Mesenchymal stem cell (in vitro differentiated cells and primary cell): ENCODE results near the gene E2F7.

Experiments used
- DNase-seq: peaks from one replicate; pipeline ENCODE4 v3.0.0-alpha.2; 2013
- H2AFZ ChIP-seq: one replicate; pipeline ENCODE4 v1.6.1; 2013; ENCODE audit warnings: low read depth, mild to moderate bottlenecking, control low read depth, inconsistent platforms, low read length, moderate library complexity
- H2AK5ac ChIP-seq: 2 replicates; pipeline ENCODE4 v1.6.1; 2013; ENCODE audit warnings: low read length, moderate library complexity, mild to moderate bottlenecking, inconsistent platforms; ENCODE audit not compliant: severe bottlenecking
- H2BK120ac ChIP-seq: one replicate; pipeline ENCODE4 v1.6.1; 2013; ENCODE audit warnings: low read depth, mild to moderate bottlenecking, inconsistent platforms, low read length, moderate library complexity
- H2BK12ac ChIP-seq, 2 experiments: one replicate each; pipeline ENCODE4 v1.6.1; 2013; ENCODE audit warnings: inconsistent platforms in 2 of 2, low read length in 2 of 2, mild to moderate bottlenecking in 2 of 2, moderate library complexity in 2 of 2, control low read depth in 1 of 2
- H2BK15ac ChIP-seq: one replicate; pipeline ENCODE4 v1.6.1; 2013; ENCODE audit warnings: mild to moderate bottlenecking, low read depth, inconsistent platforms; ENCODE audit not compliant: poor library complexity, severe bottlenecking
- H2BK5ac ChIP-seq: 2 replicates; pipeline ENCODE4 v1.6.1; 2013; ENCODE audit warnings: low read depth, mild to moderate bottlenecking, low read length, control low read depth, inconsistent platforms; ENCODE audit not compliant: poor library complexity, severe bottlenecking
- H3K14ac ChIP-seq, 2 experiments: one replicate each; pipeline ENCODE4 v1.6.1; 2013; ENCODE audit warnings: inconsistent platforms in 2 of 2, low read length in 2 of 2, control low read depth in 1 of 2, mild to moderate bottlenecking in 1 of 2, moderate library complexity in 1 of 2
- H3K18ac ChIP-seq, 2 experiments: one replicate each; pipeline ENCODE4 v1.6.1; 2013; ENCODE audit warnings: inconsistent platforms in 2 of 2, low read length in 2 of 2, control low read depth in 1 of 2, low read depth in 1 of 2, mild to moderate bottlenecking in 1 of 2
- H3K23ac ChIP-seq, 2 experiments: one replicate each; pipeline ENCODE4 v1.6.1; 2013; ENCODE audit warnings: inconsistent platforms in 2 of 2, low read length in 2 of 2, mild to moderate bottlenecking in 2 of 2, moderate library complexity in 2 of 2, control low read depth in 1 of 2
- H3K27ac ChIP-seq: 2 replicates; pipeline ENCODE4 v1.5.1; 2013; ENCODE audit warnings: mild to moderate bottlenecking, moderate library complexity, low read length, control low read depth, inconsistent platforms; ENCODE audit not compliant: poor library complexity, severe bottlenecking
- H3K27me3 ChIP-seq, 2 experiments: 2 replicates each; pipeline versions ENCODE4 v1.6.1 to v1.7.0; 2013; ENCODE audit warnings: low read length in 2 of 2, mild to moderate bottlenecking in 2 of 2, moderate library complexity in 2 of 2, control low read depth in 1 of 2, inconsistent platforms in 1 of 2; ENCODE audit not compliant: control insufficient read depth in 1 of 2, insufficient read depth in 1 of 2
- H3K36me3 ChIP-seq, 2 experiments: 2 replicates each; pipeline versions ENCODE4 v1.6.1 to v1.7.0; 2013; ENCODE audit warnings: low read length in 2 of 2, control low read depth in 1 of 2, inconsistent platforms in 1 of 2, low read depth in 1 of 2, mild to moderate bottlenecking in 1 of 2; ENCODE audit not compliant: insufficient read depth in 2 of 2, control insufficient read depth in 1 of 2
- H3K4ac ChIP-seq, 2 experiments: one replicate each; pipeline ENCODE4 v1.6.1; 2013; ENCODE audit warnings: inconsistent platforms in 2 of 2, low read length in 2 of 2, mild to moderate bottlenecking in 2 of 2, moderate library complexity in 2 of 2, control low read depth in 1 of 2, low read depth in 1 of 2
- H3K4me1 ChIP-seq: 2 replicates; pipeline ENCODE4 v1.6.1; 2013; ENCODE audit warnings: low read depth, low read length, control low read depth; ENCODE audit not compliant: control insufficient read depth, insufficient read depth
- H3K4me2 ChIP-seq: 2 replicates; pipeline ENCODE4 v1.6.1; 2013; ENCODE audit warnings: low read length, mild to moderate bottlenecking, inconsistent platforms; ENCODE audit not compliant: poor library complexity, severe bottlenecking
- H3K4me3 ChIP-seq, 2 experiments: 2 replicates each; pipeline versions ENCODE4 v1.5.1 to v1.7.0; 2013; ENCODE audit warnings: low read length in 2 of 2, mild to moderate bottlenecking in 2 of 2, control low read depth in 1 of 2, low read depth in 1 of 2; ENCODE audit not compliant: insufficient read depth in 1 of 2
- H3K79me1 ChIP-seq: replicated peaks from 2 replicates; pipeline ENCODE4 v1.6.1; 2013; ENCODE audit warnings: mild to moderate bottlenecking, control low read depth, low read length, inconsistent platforms; ENCODE audit not compliant: poor library complexity, severe bottlenecking
- H3K9ac ChIP-seq: 2 replicates; pipeline ENCODE4 v1.7.0; 2013; ENCODE audit warnings: mild to moderate bottlenecking, low read length, moderate library complexity
- H3K9me3 ChIP-seq: 2 replicates; pipeline ENCODE4 v1.7.0; 2013; ENCODE audit warnings: mild to moderate bottlenecking, low read length; ENCODE audit not compliant: control insufficient read depth
- H4K8ac ChIP-seq: one replicate; pipeline ENCODE4 v1.6.1; 2013; ENCODE audit warnings: inconsistent platforms, mild to moderate bottlenecking, low read length, moderate library complexity
- H4K91ac ChIP-seq: one replicate; pipeline ENCODE4 v1.6.1; 2013; ENCODE audit warnings: mild to moderate bottlenecking, low read length, inconsistent platforms
- WGBS: methylation state at CpG from one replicate; pipeline ENCODE4 v1.1.7; 2013; ENCODE audit warnings: mixed read lengths; 5-methylcytosine and 5-hydroxymethylcytosine counted together

E2F7 gene

GRCh38 chr12:77040231-77040630 is 25.1 kb downstream of the E2F7 start:
- Histone ChIP-seq H2BK120ac (no peak overlapping the region), H3K36me3 (peaks cover 7 to 85% of the 10 kb centered on the region in 2 experiments), H3K14ac (no peak overlapping the region), H3K4me3 (no peak overlapping the region), H2AFZ (no peak overlapping the region), H3K79me1 (peaks cover 1% of the 10 kb centered on the region), H3K9me3 (peaks cover 28% of the 10 kb centered on the region), H2BK5ac (no peak overlapping the region), H2AK5ac (no peak overlapping the region), H3K4me1 (no peaks in the 10 kb centered on the region), H4K8ac (no peak overlapping the region), H2BK15ac (no peak overlapping the region), H3K27ac (no peak overlapping the region), H3K18ac (no peak overlapping the region), H3K23ac (no peak overlapping the region), H4K91ac (no peak overlapping the region), H3K27me3 (no peaks in the 10 kb centered on the region), H3K4me2 (no peak overlapping the region), H3K4ac (no peak overlapping the region), H2BK12ac (no peak overlapping the region), H3K9ac (no peak overlapping the region)
- DNase-seq: no peak
- 100% methylated on average over 2 of the region's 4 CpGs for WGBS

- H2BK15ac ChIP-seq: no peak overlapping the region
These were observed 30.1 kb downstream of the E2F7 start for GRCh38 chr12:77035226-77035625.

GRCh38 chr12:77033658-77034536 is 31.5 kb downstream of the E2F7 start:
- over 99% methylated on average over 7 of the region's 9 CpGs for WGBS
- Histone ChIP-seq H3K9ac (no peak overlapping the region), H3K9me3 (peaks cover 17% of the 10 kb centered on the region)

More at GRCh38 chr12:77035226-77035625, 30.1 kb downstream of the E2F7 start:
- Histone ChIP-seq H2BK12ac (no peak overlapping the region), H3K9me3 (peaks cover 28% of the 10 kb centered on the region), H3K4me1 (peaks cover 3% of the 10 kb centered on the region), H3K14ac (no peak overlapping the region), H3K23ac (no peak overlapping the region), H2BK5ac (no peak overlapping the region), H3K9ac (no peak overlapping the region), H3K18ac (no peak overlapping the region), H2AFZ (no peak overlapping the region), H2AK5ac (no peak overlapping the region), H3K4me3 (no peak overlapping the region), H4K91ac (no peak overlapping the region), H2BK120ac (no peak overlapping the region), H3K4me2 (no peak overlapping the region), H3K27ac (no peak overlapping the region), H3K36me3 (peaks cover 7 to 81% of the 10 kb centered on the region in 2 experiments), H3K4ac (no peak overlapping the region), H4K8ac (no peak overlapping the region), H3K79me1 (peaks cover 3% of the 10 kb centered on the region), H3K27me3 (no peaks in the 10 kb centered on the region)
- DNase-seq: no peak
- 100% methylated on average over 1 of the region's 1 CpG for WGBS

GRCh38 chr12:77032406-77032805 is 33.0 kb downstream of the E2F7 start:
- peaks cover 3% of the 10 kb centered on the region for H3K9me3 ChIP-seq
- no peak overlapping the region for H3K23ac ChIP-seq
- peaks cover 3% of the 10 kb centered on the region for H3K79me1 ChIP-seq
- H3K9ac ChIP-seq: no peak overlapping the region
- H3K14ac ChIP-seq: no peak overlapping the region
- no peak overlapping the region for H2AFZ ChIP-seq
- WGBS: 77% methylated on average over 2 of the region's 2 CpGs
- no peak for DNase-seq
- no peak overlapping the region for H4K8ac ChIP-seq
- no peak overlapping the region for H2BK15ac ChIP-seq
- no peak overlapping the region for H2BK5ac ChIP-seq
- no peaks in the 10 kb centered on the region for H3K27me3 ChIP-seq
- H4K91ac ChIP-seq: no peak overlapping the region
- H2AK5ac ChIP-seq: no peak overlapping the region
- H3K4ac ChIP-seq: no peak overlapping the region
- H3K36me3 ChIP-seq: peaks cover 14 to 78% of the 10 kb centered on the region in 2 experiments
- H3K4me2 ChIP-seq: no peak overlapping the region
- H2BK12ac ChIP-seq: no peak overlapping the region
- no peak overlapping the region for H3K4me3 ChIP-seq
- H2BK120ac ChIP-seq: no peak overlapping the region
- H3K4me1 ChIP-seq: peaks cover 3% of the 10 kb centered on the region
- no peak overlapping the region for H3K18ac ChIP-seq
- H3K27ac ChIP-seq: no peak overlapping the region

More at GRCh38 chr12:77033658-77034536, 31.5 kb downstream of the E2F7 start:
- H3K4me2 ChIP-seq: no peak overlapping the region
- H3K4me3 ChIP-seq: no peak overlapping the region
- no peak overlapping the region for H2BK5ac ChIP-seq
- H3K27ac ChIP-seq: no peak overlapping the region
- H3K79me1 ChIP-seq: peaks cover 3% of the 10 kb centered on the region
- H3K36me3 ChIP-seq: peaks cover 14 to 81% of the 10 kb centered on the region in 2 experiments
- no peaks in the 10 kb centered on the region for H3K27me3 ChIP-seq
- H3K23ac ChIP-seq: no peak overlapping the region
- no peak overlapping the region for H2BK15ac ChIP-seq
- H2AFZ ChIP-seq: no peak overlapping the region
- no peak overlapping the region for H3K4ac ChIP-seq
- H3K14ac ChIP-seq: no peak overlapping the region
- H2AK5ac ChIP-seq: no peak overlapping the region
- no peak overlapping the region for H4K91ac ChIP-seq
- no peak overlapping the region for H2BK120ac ChIP-seq
- no peak for DNase-seq
- no peak overlapping the region for H3K18ac ChIP-seq
- no peak overlapping the region for H2BK12ac ChIP-seq
- H3K4me1 ChIP-seq: peaks cover 3% of the 10 kb centered on the region
- no peak overlapping the region for H4K8ac ChIP-seq
